K562 (cell line): ENCODE measurements around the gene ZNF8. TPM values are rescaled to one million over a fixed set of nuclear protein-coding genes. Genes with fewer than 3 reads are reported as not detected.

Experiments used
- CC2D1A ChIP-seq: fragments of 450-650 bp; IDR thresholded peaks from 2 replicates; pipeline ENCODE4 v1.6.1; 2017; ENCODE audit warnings: mild to moderate bottlenecking
- CHCHD3 ChIP-seq: fragments of 250-450 bp; sonication (Bioruptor Pico); IDR thresholded peaks from 2 replicates; pipeline ENCODE4 v2.1.2; 2022; ENCODE audit warnings: mild to moderate bottlenecking
- EHMT2 ChIP-seq: fragments of 450-650 bp; IDR thresholded peaks from 2 replicates; pipeline ENCODE4 v1.6.1; 2018; ENCODE audit warnings: antibody characterized with exemption
- PML ChIP-seq: IDR thresholded peaks from 2 replicates; pipeline ENCODE4 v1.6.1; 2012; ENCODE audit warnings: low read length, inconsistent platforms
- ZNF165 ChIP-seq: fragments of 250-450 bp; sonication (Bioruptor Pico); IDR thresholded peaks from 2 replicates; pipeline ENCODE4 v1.4.0; 2020; ENCODE audit warnings: borderline replicate concordance
- polyA plus RNA-seq, 8 experiments: library from polyadenylated mRNA; depleted of rRNA in 4 of 8; stranded (reverse) in 5 of 8; unstranded in 3 of 8; fragments of >200 nt; fragmentation: Nextera tagmentation in 2 of 8; fragmentation: Illumina TruSeq in 1 of 8; extraction: Ambion mirVana in 2 of 8; extraction: Trizol in 1 of 8; gene quantifications; 2 replicates each; pipeline versions ENCODE4 v1.2.1 to v1.2.3, GENCODE V29; 2011 to 2014; ENCODE audit warnings: inconsistent platforms in 1 of 8, missing spikeins in 1 of 8
- total RNA-seq, 7 experiments: library from RNA; depleted of rRNA in 6 of 7; stranded (reverse); fragments of >200 nt in 6 of 7; fragmentation: Illumina TruSeq in 2 of 7; extraction: Trizol in 2 of 7; gene quantifications; 2 replicates each; pipeline versions ENCODE4 v1.2.1 to v1.2.3, GENCODE V29; 2011 to 2021; ENCODE audit warnings: low replicate concordance in 1 of 7
- TF ChIP-seq, protein P1 (sequence below), 2 experiments: fragments of 450-650 bp; formaldehyde crosslinking in 1 of 2; IDR thresholded peaks; 2 replicates each; pipeline versions ENCODE4 v1.4.0 to v1.6.1; 2014 to 2020; ENCODE audit warnings: mild to moderate bottlenecking in 2 of 2, borderline replicate concordance in 1 of 2, low read depth in 1 of 2
- TF ChIP-seq, protein P2 (sequence below): sonication (generic); formaldehyde crosslinking; IDR thresholded peaks from 2 replicates; pipeline ENCODE4 v1.5.0; 2020; ENCODE audit warnings: missing genetic modification reagents
- TF ChIP-seq, protein P3 (sequence below): IDR thresholded peaks from 2 replicates; pipeline ENCODE4 v1.6.1; 2014; ENCODE audit warnings: antibody characterized with exemption
- TF ChIP-seq, protein P4 (sequence below): IDR thresholded peaks from 2 replicates; pipeline ENCODE4 v1.6.1; 2011; ENCODE audit not compliant: insufficient read length; ENCODE audit errors: extremely low read depth
- TF ChIP-seq, protein P5 (sequence below): fragments of 450-650 bp; IDR thresholded peaks from 2 replicates; pipeline ENCODE4 v1.6.1; 2016; ENCODE audit warnings: antibody characterized with exemption

The ZNF8 gene
- total and polyA plus RNA-seq, 9 of the 15 experiments (the other 6 are each of a cell fraction or from before 2014, with no cell fraction given), result 0.71 to 7.7 (median 4.7) TPM

DNA sequence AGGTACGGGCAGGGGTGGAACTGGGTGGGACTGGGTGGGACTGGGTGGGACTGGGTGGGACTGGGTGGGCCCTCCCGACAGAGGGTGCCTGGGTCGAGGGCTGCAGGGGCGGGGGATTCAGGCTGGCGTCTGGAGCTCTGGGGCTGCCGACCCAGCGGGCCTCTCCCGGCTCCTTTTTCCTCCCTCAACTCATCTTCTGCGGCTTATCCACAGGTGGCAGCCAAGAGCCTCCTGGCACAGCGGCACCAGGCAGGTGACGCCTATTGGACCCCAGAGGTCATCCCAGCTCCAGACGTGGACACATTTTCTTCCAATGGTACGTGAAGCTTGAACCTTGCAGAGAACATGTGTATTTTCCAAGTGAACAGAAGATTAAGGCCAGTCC, 49.5 kb upstream of the ZNF8 start (continued):
- TF ChIP-seq, protein P1, sequence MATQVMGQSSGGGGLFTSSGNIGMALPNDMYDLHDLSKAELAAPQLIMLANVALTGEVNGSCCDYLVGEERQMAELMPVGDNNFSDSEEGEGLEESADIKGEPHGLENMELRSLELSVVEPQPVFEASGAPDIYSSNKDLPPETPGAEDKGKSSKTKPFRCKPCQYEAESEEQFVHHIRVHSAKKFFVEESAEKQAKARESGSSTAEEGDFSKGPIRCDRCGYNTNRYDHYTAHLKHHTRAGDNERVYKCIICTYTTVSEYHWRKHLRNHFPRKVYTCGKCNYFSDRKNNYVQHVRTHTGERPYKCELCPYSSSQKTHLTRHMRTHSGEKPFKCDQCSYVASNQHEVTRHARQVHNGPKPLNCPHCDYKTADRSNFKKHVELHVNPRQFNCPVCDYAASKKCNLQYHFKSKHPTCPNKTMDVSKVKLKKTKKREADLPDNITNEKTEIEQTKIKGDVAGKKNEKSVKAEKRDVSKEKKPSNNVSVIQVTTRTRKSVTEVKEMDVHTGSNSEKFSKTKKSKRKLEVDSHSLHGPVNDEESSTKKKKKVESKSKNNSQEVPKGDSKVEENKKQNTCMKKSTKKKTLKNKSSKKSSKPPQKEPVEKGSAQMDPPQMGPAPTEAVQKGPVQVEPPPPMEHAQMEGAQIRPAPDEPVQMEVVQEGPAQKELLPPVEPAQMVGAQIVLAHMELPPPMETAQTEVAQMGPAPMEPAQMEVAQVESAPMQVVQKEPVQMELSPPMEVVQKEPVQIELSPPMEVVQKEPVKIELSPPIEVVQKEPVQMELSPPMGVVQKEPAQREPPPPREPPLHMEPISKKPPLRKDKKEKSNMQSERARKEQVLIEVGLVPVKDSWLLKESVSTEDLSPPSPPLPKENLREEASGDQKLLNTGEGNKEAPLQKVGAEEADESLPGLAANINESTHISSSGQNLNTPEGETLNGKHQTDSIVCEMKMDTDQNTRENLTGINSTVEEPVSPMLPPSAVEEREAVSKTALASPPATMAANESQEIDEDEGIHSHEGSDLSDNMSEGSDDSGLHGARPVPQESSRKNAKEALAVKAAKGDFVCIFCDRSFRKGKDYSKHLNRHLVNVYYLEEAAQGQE (IDR thresholded peaks at IDR 0.05; ENCODE audit: borderline replicate concordance), result no peak
- TF ChIP-seq, protein P1 (CRISPR knock-in tag; IDR thresholded peaks at IDR 0.05; ENCODE audit: low read depth), result no peak
- TF ChIP-seq, protein P2, sequence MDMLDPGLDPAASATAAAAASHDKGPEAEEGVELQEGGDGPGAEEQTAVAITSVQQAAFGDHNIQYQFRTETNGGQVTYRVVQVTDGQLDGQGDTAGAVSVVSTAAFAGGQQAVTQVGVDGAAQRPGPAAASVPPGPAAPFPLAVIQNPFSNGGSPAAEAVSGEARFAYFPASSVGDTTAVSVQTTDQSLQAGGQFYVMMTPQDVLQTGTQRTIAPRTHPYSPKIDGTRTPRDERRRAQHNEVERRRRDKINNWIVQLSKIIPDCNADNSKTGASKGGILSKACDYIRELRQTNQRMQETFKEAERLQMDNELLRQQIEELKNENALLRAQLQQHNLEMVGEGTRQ (CRISPR knock-in tag), result no peak
- TF ChIP-seq CC2D1A (no peak), PML (0 out of 2 replicates have a peak, but pooled peaks have one; percentile 6), EHMT2 (no peak), CHCHD3 (CRISPR knock-in tag) (no peak), ZNF165 (CRISPR knock-in tag) (no peak)
- TF ChIP-seq, protein P3, sequence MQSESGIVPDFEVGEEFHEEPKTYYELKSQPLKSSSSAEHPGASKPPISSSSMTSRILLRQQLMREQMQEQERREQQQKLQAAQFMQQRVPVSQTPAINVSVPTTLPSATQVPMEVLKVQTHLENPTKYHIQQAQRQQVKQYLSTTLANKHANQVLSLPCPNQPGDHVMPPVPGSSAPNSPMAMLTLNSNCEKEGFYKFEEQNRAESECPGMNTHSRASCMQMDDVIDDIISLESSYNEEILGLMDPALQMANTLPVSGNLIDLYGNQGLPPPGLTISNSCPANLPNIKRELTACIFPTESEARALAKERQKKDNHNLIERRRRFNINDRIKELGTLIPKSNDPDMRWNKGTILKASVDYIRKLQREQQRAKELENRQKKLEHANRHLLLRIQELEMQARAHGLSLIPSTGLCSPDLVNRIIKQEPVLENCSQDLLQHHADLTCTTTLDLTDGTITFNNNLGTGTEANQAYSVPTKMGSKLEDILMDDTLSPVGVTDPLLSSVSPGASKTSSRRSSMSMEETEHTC, result no peak
- TF ChIP-seq, protein P4, sequence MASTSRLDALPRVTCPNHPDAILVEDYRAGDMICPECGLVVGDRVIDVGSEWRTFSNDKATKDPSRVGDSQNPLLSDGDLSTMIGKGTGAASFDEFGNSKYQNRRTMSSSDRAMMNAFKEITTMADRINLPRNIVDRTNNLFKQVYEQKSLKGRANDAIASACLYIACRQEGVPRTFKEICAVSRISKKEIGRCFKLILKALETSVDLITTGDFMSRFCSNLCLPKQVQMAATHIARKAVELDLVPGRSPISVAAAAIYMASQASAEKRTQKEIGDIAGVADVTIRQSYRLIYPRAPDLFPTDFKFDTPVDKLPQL, result no peak
- TF ChIP-seq, protein P5, sequence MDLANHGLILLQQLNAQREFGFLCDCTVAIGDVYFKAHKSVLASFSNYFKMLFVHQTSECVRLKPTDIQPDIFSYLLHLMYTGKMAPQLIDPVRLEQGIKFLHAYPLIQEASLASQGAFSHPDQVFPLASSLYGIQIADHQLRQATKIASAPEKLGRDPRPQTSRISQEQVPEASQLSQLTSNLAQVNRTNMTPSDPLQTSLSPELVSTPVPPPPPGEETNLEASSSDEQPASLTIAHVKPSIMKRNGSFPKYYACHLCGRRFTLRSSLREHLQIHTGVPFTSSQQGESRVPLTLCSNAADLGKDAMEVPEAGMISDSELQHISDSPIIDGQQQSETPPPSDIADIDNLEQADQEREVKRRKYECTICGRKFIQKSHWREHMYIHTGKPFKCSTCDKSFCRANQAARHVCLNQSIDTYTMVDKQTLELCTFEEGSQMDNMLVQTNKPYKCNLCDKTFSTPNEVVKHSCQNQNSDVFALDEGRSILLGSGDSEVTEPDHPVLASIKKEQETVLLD, result no peak
